Suprapubic skin (tissue), 4 donors: ENCODE data around the gene ANKRD66.

ENCODE experiments used
- CTCF ChIP-seq, 2 donors: fragments of 200-600 bp in 1 of 2; fragments of 450-650 bp in 1 of 2; sonication (generic) in 1 of 2; IDR thresholded peaks; one replicate each; pipeline ENCODE4 v1.5.1; 2016 to 2019; ENCODE audit warnings: antibody characterized with exemption in 2 of 2, mild to moderate bottlenecking in 1 of 2, moderate library complexity in 1 of 2
- EP300 ChIP-seq: sonication (generic); formaldehyde crosslinking; IDR thresholded peaks from one replicate; pipeline ENCODE4 v1.6.1; 2017; ENCODE audit warnings: antibody characterized with exemption
- POLR2A ChIP-seq, 2 donors: fragments of 450-650 bp; IDR thresholded peaks; one replicate each; pipeline ENCODE4 v1.6.1; 2017; ENCODE audit warnings: antibody characterized with exemption in 2 of 2, mild to moderate bottlenecking in 2 of 2, moderate library complexity in 2 of 2
- POLR2AphosphoS5 ChIP-seq, 3 donors: sonication (generic); formaldehyde crosslinking; IDR thresholded peaks; one replicate each; pipeline ENCODE4 v1.6.1; 2017; ENCODE audit warnings: antibody characterized with exemption in 3 of 3

- TF ChIP-seq CTCF (IDR thresholded peaks at IDR 0.05) (no peak), EP300 (no peak), POLR2A (IDR thresholded peaks at IDR 0.05) (no peak), POLR2AphosphoS5 (IDR thresholded peaks at IDR 0.05) (no peak)
These were observed 3.0 kb downstream of the ANKRD66 start for GRCh38 chr6:46749731-46750130.
